ENCODE data around the gene SLC38A9.

Gene SLC38A9

DNA sequence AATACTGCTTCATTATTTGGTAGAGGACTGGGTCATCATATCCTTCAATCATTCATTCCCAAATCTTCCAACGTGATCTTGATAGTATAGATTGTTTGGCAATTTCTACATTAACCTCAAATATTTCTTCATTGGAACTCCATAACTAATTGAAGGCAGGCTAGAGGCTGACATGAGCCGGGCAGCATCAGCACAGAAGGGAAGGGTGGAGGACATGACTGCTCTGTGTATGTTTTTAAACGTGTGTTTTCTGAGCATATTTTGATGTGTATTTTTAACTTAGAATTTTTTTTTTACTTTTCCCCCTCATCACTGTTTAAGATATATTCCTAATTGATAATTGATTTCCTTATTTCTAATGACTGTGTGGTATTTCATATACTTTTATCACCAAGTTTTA lies 38.4 kb upstream of the SLC38A9 start:
- no peaks in the 10 kb centered on the region for H3K36me3 ChIP-seq (replicated peaks in 1 of 2; ENCODE audit: control insufficient read depth in 2 of 2, insufficient read depth in 2 of 2, low read length in 2 of 2)
- no peak overlapping the region for H3K27ac ChIP-seq (replicated peaks; ENCODE audit: low read length)
- no peak overlapping the region for H2BK120ac ChIP-seq (ENCODE audit: low read depth, low read length)
- H3K23ac ChIP-seq (ENCODE audit: low read depth, low read length, poor library complexity) = no peak overlapping the region
- H2AFZ ChIP-seq (ENCODE audit: low read length) = no peak overlapping the region
- H3K4ac ChIP-seq (ENCODE audit: low read length) = no peak overlapping the region
- H3K9ac ChIP-seq (ENCODE audit: low read depth, low read length, poor library complexity) = no peak overlapping the region
- H3K4me2 ChIP-seq (ENCODE audit: insufficient read depth, low read length, poor library complexity, severe bottlenecking) = no peak overlapping the region
- H3K27me3 ChIP-seq (ENCODE audit: control insufficient read depth in 3 of 3, insufficient read depth in 3 of 3, low read depth in 1 of 3, low read length in 3 of 3) = no peaks in the 10 kb centered on the region
- WGBS, 2 donors (ENCODE audit: extremely low coverage in 2 of 2, insufficient read length in 2 of 2, insufficient replicate concordance in 1 of 2) = no CpG with 5 or more reads among the region's 3 CpGs
- no peak overlapping the region for H2BK5ac ChIP-seq (ENCODE audit: low read length)
- peaks cover 0 to 2% of the 10 kb centered on the region in 2 donors for H3K4me1 ChIP-seq (ENCODE audit: control insufficient read depth in 2 of 2, insufficient read depth in 1 of 2, low read depth in 1 of 2, low read length in 2 of 2)
- no peak for DNase-seq (ENCODE audit: low spot score)
- no peak overlapping the region for H3K18ac ChIP-seq (ENCODE audit: low read length)
- H3K79me1 ChIP-seq (ENCODE audit: low read depth, low read length) = no peaks in the 10 kb centered on the region
- H2BK15ac ChIP-seq (ENCODE audit: low read length) = no peak overlapping the region
- H4K8ac ChIP-seq (ENCODE audit: low read depth, low read length) = no peak overlapping the region
- H3K9me3 ChIP-seq (replicated peaks in 1 of 2; ENCODE audit: control insufficient read depth in 2 of 2, insufficient read depth in 1 of 2, low read depth in 1 of 2, low read length in 2 of 2) = no peaks in the 10 kb centered on the region
- H2BK12ac ChIP-seq (ENCODE audit: low read length) = no peak overlapping the region
- H3K4me3 ChIP-seq (ENCODE audit: low read length in 2 of 2) = no peak overlapping the region
- H4K91ac ChIP-seq (ENCODE audit: low read depth, low read length, poor library complexity) = no peak overlapping the region
- H2AK5ac ChIP-seq (ENCODE audit: low read depth, low read length) = no peak overlapping the region
- H3K14ac ChIP-seq (ENCODE audit: low read length) = no peak overlapping the region

GRCh38 chr5:55750063-55750462 lies 37.9 kb upstream of the SLC38A9 start:
- H3K9ac ChIP-seq (ENCODE audit: low read depth, low read length, poor library complexity) = no peak overlapping the region
- no peak overlapping the region for H2AFZ ChIP-seq (ENCODE audit: low read length)
- H3K27me3 ChIP-seq (ENCODE audit: control insufficient read depth in 3 of 3, insufficient read depth in 3 of 3, low read depth in 1 of 3, low read length in 3 of 3) = no peaks in the 10 kb centered on the region
- H3K23ac ChIP-seq (ENCODE audit: low read depth, low read length, poor library complexity) = no peak overlapping the region
- no peaks in the 10 kb centered on the region for H3K79me1 ChIP-seq (ENCODE audit: low read depth, low read length)
- no peak overlapping the region for H4K8ac ChIP-seq (ENCODE audit: low read depth, low read length)
- WGBS, 2 donors (ENCODE audit: extremely low coverage in 2 of 2, insufficient read length in 2 of 2, insufficient replicate concordance in 1 of 2) = no CpG with 5 or more reads among the region's 3 CpGs
- no peak overlapping the region for H2AK5ac ChIP-seq (ENCODE audit: low read depth, low read length)
- no peak for DNase-seq (ENCODE audit: low spot score)
- no peak overlapping the region for H2BK12ac ChIP-seq (ENCODE audit: low read length)
- no peak overlapping the region for H3K14ac ChIP-seq (ENCODE audit: low read length)
- no peak overlapping the region for H3K4me3 ChIP-seq (ENCODE audit: low read length in 2 of 2)
- H2BK15ac ChIP-seq (ENCODE audit: low read length) = no peak overlapping the region
- peaks cover 0 to 2% of the 10 kb centered on the region in 2 donors for H3K4me1 ChIP-seq (ENCODE audit: control insufficient read depth in 2 of 2, insufficient read depth in 1 of 2, low read depth in 1 of 2, low read length in 2 of 2)
- no peaks in the 10 kb centered on the region for H3K9me3 ChIP-seq (replicated peaks in 1 of 2; ENCODE audit: control insufficient read depth in 2 of 2, insufficient read depth in 1 of 2, low read depth in 1 of 2, low read length in 2 of 2)
- H3K27ac ChIP-seq (replicated peaks; ENCODE audit: low read length) = no peak overlapping the region
- no peak overlapping the region for H2BK120ac ChIP-seq (ENCODE audit: low read depth, low read length)
- no peak overlapping the region for H3K4me2 ChIP-seq (ENCODE audit: insufficient read depth, low read length, poor library complexity, severe bottlenecking)
- no peak overlapping the region for H3K4ac ChIP-seq (ENCODE audit: low read length)
- H3K18ac ChIP-seq (ENCODE audit: low read length) = no peak overlapping the region
- no peak overlapping the region for H4K91ac ChIP-seq (ENCODE audit: low read depth, low read length, poor library complexity)
- H3K36me3 ChIP-seq (replicated peaks in 1 of 2; ENCODE audit: control insufficient read depth in 2 of 2, insufficient read depth in 2 of 2, low read length in 2 of 2) = no peaks in the 10 kb centered on the region
- H2BK5ac ChIP-seq (ENCODE audit: low read length) = no peak overlapping the region

- no CpG with 5 or more reads among the region's 2 CpGs for WGBS, 2 donors (ENCODE audit: extremely low coverage in 2 of 2, insufficient read length in 2 of 2, insufficient replicate concordance in 1 of 2)
- Histone ChIP-seq H3K27me3 (ENCODE audit: control insufficient read depth in 3 of 3, insufficient read depth in 3 of 3, low read depth in 1 of 3, low read length in 3 of 3) (no peaks in the 10 kb centered on the region), H3K18ac (ENCODE audit: low read length) (no peak overlapping the region), H4K91ac (ENCODE audit: low read depth, low read length, poor library complexity) (no peak overlapping the region), H2AFZ (ENCODE audit: low read length) (no peak overlapping the region), H2AK5ac (ENCODE audit: low read depth, low read length) (no peak overlapping the region), H3K4me2 (ENCODE audit: insufficient read depth, low read length, poor library complexity, severe bottlenecking) (no peak overlapping the region), H3K36me3 (replicated peaks in 1 of 2; ENCODE audit: control insufficient read depth in 2 of 2, insufficient read depth in 2 of 2, low read length in 2 of 2) (no peaks in the 10 kb centered on the region), H2BK120ac (ENCODE audit: low read depth, low read length) (no peak overlapping the region), H3K9ac (ENCODE audit: low read depth, low read length, poor library complexity) (no peak overlapping the region), H2BK15ac (ENCODE audit: low read length) (no peak overlapping the region), H3K23ac (ENCODE audit: low read depth, low read length, poor library complexity) (no peak overlapping the region), H2BK12ac (ENCODE audit: low read length) (no peak overlapping the region), H2BK5ac (ENCODE audit: low read length) (no peak overlapping the region), H3K27ac (replicated peaks; ENCODE audit: low read length) (no peak overlapping the region), H3K14ac (ENCODE audit: low read length) (no peak overlapping the region), H3K4me1 (ENCODE audit: control insufficient read depth in 2 of 2, insufficient read depth in 1 of 2, low read depth in 1 of 2, low read length in 2 of 2) (peaks cover 0 to 2% of the 10 kb centered on the region in 2 donors), H3K4me3 (ENCODE audit: low read length in 2 of 2) (no peak overlapping the region), H3K4ac (ENCODE audit: low read length) (no peak overlapping the region), H3K9me3 (replicated peaks in 1 of 2; ENCODE audit: control insufficient read depth in 2 of 2, insufficient read depth in 1 of 2, low read depth in 1 of 2, low read length in 2 of 2) (no peaks in the 10 kb centered on the region), H4K8ac (ENCODE audit: low read depth, low read length) (no peak overlapping the region), H3K79me1 (ENCODE audit: low read depth, low read length) (no peaks in the 10 kb centered on the region)
- DNase-seq (ENCODE audit: low spot score) = no peak
Measured at GRCh38 chr5:55749387-55749786, 37.3 kb upstream of the SLC38A9 start.

DNA sequence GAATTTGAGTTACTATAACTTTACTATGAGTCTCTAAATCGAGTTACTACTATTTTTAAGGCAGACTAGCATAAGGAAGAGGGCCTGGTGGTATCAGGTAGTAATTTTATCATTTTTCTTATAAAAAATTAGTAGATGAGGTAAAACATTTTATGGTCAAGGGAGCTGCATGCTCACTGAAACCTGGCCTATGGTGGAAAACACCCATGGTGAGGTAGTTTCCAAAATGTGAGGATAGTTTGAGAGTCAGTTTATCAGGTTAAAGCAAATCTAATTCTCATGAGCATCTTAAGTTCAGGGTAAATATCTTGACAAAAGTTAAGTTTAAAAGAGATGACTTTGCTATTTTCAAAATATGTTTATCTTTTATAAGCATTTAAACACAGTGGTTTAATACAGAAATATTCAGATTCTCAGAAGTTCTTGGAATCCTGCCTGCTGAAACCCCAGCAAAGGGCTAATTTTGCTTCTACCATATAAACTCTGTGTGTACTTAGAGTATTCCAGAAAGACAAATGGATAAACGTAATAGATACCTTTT lies 35.7 kb upstream of the SLC38A9 start:
- Histone ChIP-seq H3K4me1 (ENCODE audit: control insufficient read depth in 2 of 2, insufficient read depth in 1 of 2, low read depth in 1 of 2, low read length in 2 of 2) (peaks cover 0 to 2% of the 10 kb centered on the region in 2 donors), H3K27me3 (ENCODE audit: control insufficient read depth in 3 of 3, insufficient read depth in 3 of 3, low read depth in 1 of 3, low read length in 3 of 3) (no peaks in the 10 kb centered on the region), H3K4me2 (ENCODE audit: insufficient read depth, low read length, poor library complexity, severe bottlenecking) (no peak overlapping the region), H2AFZ (ENCODE audit: low read length) (no peak overlapping the region), H2BK120ac (ENCODE audit: low read depth, low read length) (no peak overlapping the region), H4K8ac (ENCODE audit: low read depth, low read length) (no peak overlapping the region), H2BK12ac (ENCODE audit: low read length) (no peak overlapping the region), H3K14ac (ENCODE audit: low read length) (no peak overlapping the region), H3K36me3 (replicated peaks in 1 of 2; ENCODE audit: control insufficient read depth in 2 of 2, insufficient read depth in 2 of 2, low read length in 2 of 2) (no peaks in the 10 kb centered on the region), H3K4me3 (ENCODE audit: low read length in 2 of 2) (no peak overlapping the region), H3K79me1 (ENCODE audit: low read depth, low read length) (no peaks in the 10 kb centered on the region), H3K4ac (ENCODE audit: low read length) (no peak overlapping the region), H2AK5ac (ENCODE audit: low read depth, low read length) (no peak overlapping the region), H3K18ac (ENCODE audit: low read length) (no peak overlapping the region), H3K23ac (ENCODE audit: low read depth, low read length, poor library complexity) (no peak overlapping the region), H3K9me3 (replicated peaks in 1 of 2; ENCODE audit: control insufficient read depth in 2 of 2, insufficient read depth in 1 of 2, low read depth in 1 of 2, low read length in 2 of 2) (no peaks in the 10 kb centered on the region), H4K91ac (ENCODE audit: low read depth, low read length, poor library complexity) (no peak overlapping the region), H2BK5ac (ENCODE audit: low read length) (no peak overlapping the region), H2BK15ac (ENCODE audit: low read length) (no peak overlapping the region), H3K27ac (replicated peaks; ENCODE audit: low read length) (no peak overlapping the region), H3K9ac (ENCODE audit: low read depth, low read length, poor library complexity) (no peak overlapping the region)
- no CpG with 5 or more reads among the region's 2 CpGs for WGBS, 2 donors (ENCODE audit: extremely low coverage in 2 of 2, insufficient read length in 2 of 2, insufficient replicate concordance in 1 of 2)
- DNase-seq (ENCODE audit: low spot score) = no peak
